ENCODE data around the gene DOCK7. TPM values are rescaled to one million over a fixed set of nuclear protein-coding genes. Genes with fewer than 3 reads are reported as not detected.
"Not testable (repeated sequence)": the region's sequence is repeated elsewhere in the genome, so short reads cannot be mapped to it uniquely, and the experiment has no call there.

Gene DOCK7
- total RNA-seq, 1 donor from 2014 or later = 20.8 TPM

DNA sequence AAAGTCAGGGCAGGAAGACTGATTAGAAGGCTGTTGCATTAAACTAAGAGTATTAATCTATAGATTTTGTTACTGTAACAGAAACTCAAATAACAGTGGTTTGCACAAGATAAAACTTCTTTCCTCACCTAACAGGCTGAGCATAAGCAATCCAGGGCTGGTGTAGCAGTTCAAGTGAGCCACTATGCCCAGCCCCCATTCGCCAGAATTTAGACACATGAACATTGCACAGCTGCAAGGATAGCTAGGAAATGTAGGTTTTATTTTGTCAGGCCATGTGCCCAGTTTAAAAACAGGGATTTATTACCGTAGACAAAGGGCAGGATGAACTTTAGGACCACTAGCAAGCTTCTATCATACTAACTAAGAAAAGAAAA, 19.5 kb upstream of the DOCK7 start:
- no peak overlapping the region for H3K4me3 ChIP-seq (ENCODE audit: low read depth, low read length)
- TF ChIP-seq, protein P1, sequence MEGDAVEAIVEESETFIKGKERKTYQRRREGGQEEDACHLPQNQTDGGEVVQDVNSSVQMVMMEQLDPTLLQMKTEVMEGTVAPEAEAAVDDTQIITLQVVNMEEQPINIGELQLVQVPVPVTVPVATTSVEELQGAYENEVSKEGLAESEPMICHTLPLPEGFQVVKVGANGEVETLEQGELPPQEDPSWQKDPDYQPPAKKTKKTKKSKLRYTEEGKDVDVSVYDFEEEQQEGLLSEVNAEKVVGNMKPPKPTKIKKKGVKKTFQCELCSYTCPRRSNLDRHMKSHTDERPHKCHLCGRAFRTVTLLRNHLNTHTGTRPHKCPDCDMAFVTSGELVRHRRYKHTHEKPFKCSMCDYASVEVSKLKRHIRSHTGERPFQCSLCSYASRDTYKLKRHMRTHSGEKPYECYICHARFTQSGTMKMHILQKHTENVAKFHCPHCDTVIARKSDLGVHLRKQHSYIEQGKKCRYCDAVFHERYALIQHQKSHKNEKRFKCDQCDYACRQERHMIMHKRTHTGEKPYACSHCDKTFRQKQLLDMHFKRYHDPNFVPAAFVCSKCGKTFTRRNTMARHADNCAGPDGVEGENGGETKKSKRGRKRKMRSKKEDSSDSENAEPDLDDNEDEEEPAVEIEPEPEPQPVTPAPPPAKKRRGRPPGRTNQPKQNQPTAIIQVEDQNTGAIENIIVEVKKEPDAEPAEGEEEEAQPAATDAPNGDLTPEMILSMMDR (IDR thresholded peaks at IDR 0.05; ENCODE audit: insufficient read depth, low read length, severe bottlenecking) = no peak
- H3K27me3 ChIP-seq (ENCODE audit: control insufficient read depth, insufficient read depth, low read length) = no peaks in the 10 kb centered on the region
- no peak for FAIRE-seq
- no peaks in the 10 kb centered on the region for H3K36me3 ChIP-seq (ENCODE audit: control insufficient read depth, insufficient read depth, low read length)
- no peak for DNase-seq (ENCODE audit: low read depth)

- FAIRE-seq (no peak), DNase-seq (ENCODE audit: low read depth) (no peak)
- H3K27me3 ChIP-seq (ENCODE audit: control insufficient read depth, insufficient read depth, low read length) = no peaks in the 10 kb centered on the region
- TF ChIP-seq, protein P1 (IDR thresholded peaks at IDR 0.05; ENCODE audit: insufficient read depth, low read length, severe bottlenecking) = no peak
- no peak overlapping the region for H3K4me3 ChIP-seq (ENCODE audit: low read depth, low read length)
- no peaks in the 10 kb centered on the region for H3K36me3 ChIP-seq (ENCODE audit: control insufficient read depth, insufficient read depth, low read length)
Measured at GRCh38 chr1:62706985-62707743, 19.0 kb upstream of the DOCK7 start.

GRCh38 chr1:62698161-62698560, 10.0 kb upstream of the DOCK7 start:
- not testable (repeated sequence) for H3K4me3 ChIP-seq (ENCODE audit: low read depth, low read length); H3K27me3 ChIP-seq (ENCODE audit: control insufficient read depth, insufficient read depth, low read length); H3K36me3 ChIP-seq (ENCODE audit: control insufficient read depth, insufficient read depth, low read length); FAIRE-seq; DNase-seq (ENCODE audit: low read depth)

DNA sequence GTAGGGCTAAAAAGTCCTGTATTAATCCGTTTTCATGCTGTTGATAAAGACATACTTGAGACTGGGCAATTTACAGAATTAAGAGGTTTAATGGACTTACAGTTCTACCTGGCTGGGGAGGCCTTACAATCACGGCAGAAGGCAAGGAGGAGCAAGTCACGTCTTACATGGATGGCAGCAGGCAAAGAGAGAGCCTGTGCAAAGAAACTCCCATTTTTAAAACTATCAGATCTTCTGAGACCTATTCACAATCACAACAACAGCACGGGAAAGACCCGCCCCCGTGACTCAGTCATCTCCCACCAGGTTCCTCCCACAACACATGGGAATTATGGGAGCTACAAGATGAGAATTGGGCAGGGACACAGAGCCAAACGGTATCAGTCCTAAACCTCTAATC, 6.3 kb upstream of the DOCK7 start:
- not testable (repeated sequence) for FAIRE-seq; H3K36me3 ChIP-seq (ENCODE audit: control insufficient read depth, insufficient read depth, low read length); DNase-seq (ENCODE audit: low read depth); H3K27me3 ChIP-seq (ENCODE audit: control insufficient read depth, insufficient read depth, low read length); H3K4me3 ChIP-seq (ENCODE audit: low read depth, low read length)

GRCh38 chr1:62693123-62693522, 4.9 kb upstream of the DOCK7 start:
- TF ChIP-seq, protein P1 (IDR thresholded peaks at IDR 0.05; ENCODE audit: insufficient read depth, low read length, severe bottlenecking) = no peak
- H3K36me3 ChIP-seq (ENCODE audit: control insufficient read depth, insufficient read depth, low read length) = no peaks in the 10 kb centered on the region
- H3K27me3 ChIP-seq (ENCODE audit: control insufficient read depth, insufficient read depth, low read length) = no peaks in the 10 kb centered on the region
- DNase-seq (ENCODE audit: low read depth) (no peak), FAIRE-seq (no peak)
- no peak overlapping the region for H3K4me3 ChIP-seq (ENCODE audit: low read depth, low read length)

DNA sequence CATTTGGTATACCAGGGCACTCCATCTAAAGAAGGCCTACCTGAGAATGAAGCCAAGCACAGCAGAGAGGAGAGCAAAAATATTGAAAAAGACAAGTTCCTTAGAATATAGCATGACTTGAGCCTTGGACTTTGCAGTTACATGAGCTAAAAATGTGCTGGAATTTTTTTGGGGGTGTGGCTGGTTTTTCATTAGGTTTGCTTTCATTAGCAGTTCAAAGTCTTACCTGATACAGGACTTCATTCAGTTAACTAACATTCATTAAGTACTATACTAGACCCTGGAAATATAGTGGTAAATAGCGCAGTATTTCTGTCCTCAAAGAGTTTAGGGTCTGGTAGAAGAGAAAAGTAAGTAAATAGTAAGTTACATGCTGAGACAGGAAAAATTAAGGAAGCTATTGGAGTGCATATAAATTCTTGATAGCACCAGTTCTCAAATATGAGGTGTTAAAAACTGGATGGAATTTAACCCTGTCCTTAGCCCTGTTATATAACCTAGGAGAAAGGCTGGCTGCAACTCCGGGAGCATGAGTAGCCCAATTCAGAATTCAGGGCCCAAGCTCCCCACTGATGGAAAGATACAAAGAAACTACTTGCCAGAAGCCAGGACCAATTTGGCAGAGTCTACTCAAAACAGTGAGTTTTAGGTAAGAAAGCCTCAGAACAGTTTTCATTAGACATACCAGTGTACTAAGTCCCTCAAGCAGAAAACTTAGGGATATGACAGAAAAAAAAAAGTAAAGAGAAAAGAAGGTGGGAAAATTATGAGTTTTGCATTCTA, 3.1 kb upstream of the DOCK7 start:
- no peaks in the 10 kb centered on the region for H3K36me3 ChIP-seq (ENCODE audit: control insufficient read depth, insufficient read depth, low read length)
- DNase-seq (ENCODE audit: low read depth) (no peak), FAIRE-seq (no peak)
- no peak overlapping the region for H3K4me3 ChIP-seq (ENCODE audit: low read depth, low read length)
- TF ChIP-seq, protein P1 (IDR thresholded peaks at IDR 0.05; ENCODE audit: insufficient read depth, low read length, severe bottlenecking) = no peak
- no peaks in the 10 kb centered on the region for H3K27me3 ChIP-seq (ENCODE audit: control insufficient read depth, insufficient read depth, low read length)
